Glomerular visceral epithelial cell (primary cell): ENCODE measurements around the gene FGFR3.
"Not testable (repeated sequence)": the region's sequence is repeated elsewhere in the genome, so short reads cannot be mapped to it uniquely, and the experiment has no call there.

ENCODE experiments used
- DNase-seq: peaks from one replicate; pipeline ENCODE4 v3.0.0-alpha.2; 2016; ENCODE audit errors: extremely low spot score

The FGFR3 gene

DNA sequence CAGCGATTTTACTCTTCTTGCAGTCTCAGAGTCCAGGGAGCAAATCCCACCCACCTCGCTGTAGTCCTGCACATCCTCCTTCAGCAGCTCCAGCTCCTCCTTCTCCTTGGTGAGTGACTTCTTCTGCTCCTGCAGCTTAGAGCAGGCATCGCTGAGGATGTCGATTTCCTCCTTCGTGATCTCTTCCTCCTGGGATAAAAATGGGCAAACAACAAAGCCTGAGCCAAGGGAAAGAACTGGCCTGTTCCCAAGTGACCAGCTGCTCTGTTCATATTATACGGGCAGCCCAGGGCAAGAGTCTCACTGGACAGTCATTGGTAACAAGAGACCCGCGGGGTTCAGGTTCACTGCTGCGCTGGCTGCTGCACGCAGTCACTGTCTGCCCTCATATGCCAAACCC is 26.2 kb downstream of the FGFR3 start:
- no peak for DNase-seq

DNA sequence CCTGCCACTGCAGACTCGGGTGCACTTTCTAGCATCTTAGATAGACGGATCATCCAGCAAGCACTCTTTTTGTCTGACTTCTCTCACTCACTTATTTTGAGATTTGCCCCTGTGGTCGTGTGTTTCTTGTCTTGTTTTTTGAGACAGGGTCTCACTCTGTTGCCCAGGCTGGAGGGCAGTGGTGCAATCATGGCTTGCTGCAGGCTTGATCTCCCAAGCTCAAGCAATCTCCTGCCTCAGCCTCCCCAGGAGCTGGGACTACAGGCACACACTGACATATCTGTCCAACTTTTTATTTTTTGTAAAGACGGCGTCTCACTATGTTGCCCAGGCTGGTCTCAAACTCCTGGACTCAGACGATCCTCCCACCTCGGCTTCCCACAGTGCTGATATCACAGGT is 26.7 kb downstream of the FGFR3 start:
- DNase-seq = no peak

DNA sequence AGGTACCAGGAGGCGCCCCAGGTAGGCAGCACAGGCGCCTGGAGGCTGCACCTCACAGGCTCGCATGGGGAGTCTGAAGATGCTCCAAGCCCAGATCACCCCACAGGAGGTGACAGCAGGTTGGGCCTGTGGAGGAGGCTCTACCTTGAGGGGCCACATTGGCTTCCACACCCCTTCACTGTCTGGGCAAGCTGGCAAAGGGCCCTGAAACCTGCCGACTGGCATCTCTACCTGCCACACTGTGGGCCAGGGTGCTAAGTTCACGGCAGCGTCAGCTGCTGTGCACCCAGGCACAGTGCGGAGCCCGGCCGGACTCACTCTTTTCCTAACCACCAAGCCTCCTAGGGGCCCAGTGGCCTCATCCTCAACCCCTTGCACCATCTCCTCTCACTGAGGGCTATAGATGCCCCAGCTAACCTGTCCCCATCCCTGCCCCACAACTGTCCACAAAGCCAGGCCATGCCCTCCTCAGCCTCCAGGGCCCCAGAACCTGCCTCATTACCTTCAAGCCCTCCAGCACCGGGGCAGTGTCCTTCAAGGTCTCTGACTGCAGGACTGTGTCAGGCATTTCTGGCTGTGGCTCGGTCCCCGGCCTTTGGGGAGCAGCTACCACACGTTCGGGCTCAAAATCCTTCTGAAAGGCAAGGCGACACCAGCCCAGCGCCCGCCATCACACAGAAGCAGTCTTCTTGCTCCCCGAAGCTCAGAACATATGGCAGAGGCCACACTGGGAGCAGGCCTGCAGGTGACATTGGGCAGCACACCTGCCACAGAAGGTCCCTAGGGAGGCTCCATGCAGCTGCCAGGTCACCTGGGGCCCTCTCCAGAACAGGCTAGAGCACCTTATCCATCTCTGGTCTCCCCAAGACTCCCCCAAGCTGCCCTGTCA is 28.8 kb downstream of the FGFR3 start:
- DNase-seq = no peak

DNA sequence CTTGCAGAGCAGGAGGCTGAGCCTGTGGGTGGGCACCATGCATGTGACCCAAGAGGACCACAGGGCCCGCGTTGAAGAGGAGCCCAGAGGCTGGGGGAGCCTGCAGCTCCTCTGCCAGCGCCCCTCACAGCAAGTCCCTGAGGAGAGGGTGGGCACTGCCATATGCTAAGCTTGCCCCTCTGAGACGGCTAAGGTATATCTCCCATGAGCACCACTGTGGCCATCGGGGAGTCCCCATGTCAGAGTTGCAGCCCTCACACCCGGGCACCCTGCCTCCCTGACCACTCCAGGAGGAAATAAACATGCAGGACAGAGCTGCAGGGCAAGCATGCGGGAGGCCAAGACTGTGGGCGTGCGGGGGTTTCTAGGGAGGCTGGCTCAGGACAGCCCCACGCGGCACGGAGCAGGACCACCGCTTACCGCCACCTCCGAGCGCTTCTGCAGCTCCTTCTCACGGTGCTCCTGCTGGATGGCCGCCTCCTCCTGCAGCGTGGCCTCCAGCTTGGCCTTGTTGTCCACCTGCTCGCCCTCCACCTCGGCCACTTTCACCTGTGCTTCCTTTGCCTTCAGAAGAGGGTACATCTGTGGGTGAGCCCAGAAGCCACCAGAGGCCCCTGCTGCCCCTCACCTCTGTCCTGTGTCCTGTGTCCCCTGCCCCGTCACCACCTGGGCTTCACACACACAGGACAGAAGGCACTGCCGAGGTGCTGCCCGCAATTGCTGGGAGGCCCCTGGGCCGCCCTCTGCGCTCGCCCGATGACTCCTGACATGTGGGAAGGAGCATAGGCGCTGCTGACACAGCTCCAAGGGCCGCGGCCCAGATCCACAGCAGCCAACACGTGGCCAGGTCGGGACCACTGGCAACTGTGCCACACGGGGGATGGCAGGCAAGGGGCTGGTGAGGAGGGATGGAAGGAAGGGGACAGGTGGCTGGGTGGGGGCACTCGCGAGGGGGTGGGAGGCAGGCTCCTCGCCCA is 29.8 kb downstream of the FGFR3 start:
- DNase-seq = no peak

DNA sequence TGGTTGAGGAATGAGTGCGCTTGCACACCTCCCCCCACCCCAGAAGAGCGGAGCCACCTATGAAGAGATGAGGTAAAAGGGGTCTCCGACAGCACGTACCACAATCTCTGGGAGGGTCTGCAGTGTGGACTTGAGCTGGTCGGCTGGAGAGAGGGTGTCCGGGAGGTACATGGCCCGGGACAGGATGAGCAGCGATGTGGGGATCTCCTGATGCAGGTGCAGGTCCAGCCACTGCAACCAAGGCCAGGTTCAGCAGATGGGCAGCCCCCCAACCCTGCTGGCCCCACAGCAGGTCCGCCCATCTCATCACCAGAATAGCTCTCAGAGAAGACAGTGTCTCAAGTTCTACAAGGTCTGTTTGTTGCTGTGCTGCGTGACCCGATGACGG is 30.4 kb downstream of the FGFR3 start:
- DNase-seq = no peak

DNA sequence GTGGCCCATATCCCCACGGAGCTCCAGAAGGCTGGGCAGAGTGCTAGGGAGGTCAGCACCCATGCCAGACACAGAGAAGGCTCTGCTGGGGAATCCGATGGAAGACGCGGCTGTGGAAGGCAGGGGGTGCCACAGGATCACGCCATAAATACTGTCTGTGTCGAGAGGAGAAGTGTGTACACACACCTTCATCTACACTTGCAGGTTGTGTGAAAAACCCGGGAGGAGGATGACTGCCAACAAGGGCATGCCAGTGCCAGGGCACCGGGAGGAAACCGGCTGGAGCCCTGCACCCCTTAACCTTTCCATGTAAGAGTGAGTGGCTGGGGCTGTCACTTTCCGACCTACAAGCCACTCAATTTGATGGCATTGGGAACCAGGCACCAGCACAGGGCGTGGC is 31.7 kb downstream of the FGFR3 start:
- no peak for DNase-seq

DNA sequence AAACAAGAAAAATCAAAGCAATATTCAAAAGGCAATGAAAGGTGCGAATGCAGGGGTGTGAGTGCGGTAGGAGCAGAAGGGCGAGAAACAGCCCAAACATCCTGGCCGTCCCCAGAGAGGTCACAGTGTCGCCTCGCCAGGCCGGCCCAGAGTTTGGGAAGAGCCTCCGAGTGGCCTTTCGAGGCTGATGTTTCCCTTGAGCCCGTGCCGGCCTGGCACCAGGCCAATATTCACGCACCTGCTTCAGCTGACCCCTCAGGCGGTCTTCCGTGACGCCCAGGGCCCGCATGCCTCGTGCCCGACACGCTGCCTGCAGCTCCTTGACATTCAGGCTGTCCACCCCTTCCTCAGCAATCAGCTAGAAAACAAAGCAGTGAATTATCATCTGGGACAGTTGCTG is 32.2 kb downstream of the FGFR3 start:
- no peak for DNase-seq

DNA sequence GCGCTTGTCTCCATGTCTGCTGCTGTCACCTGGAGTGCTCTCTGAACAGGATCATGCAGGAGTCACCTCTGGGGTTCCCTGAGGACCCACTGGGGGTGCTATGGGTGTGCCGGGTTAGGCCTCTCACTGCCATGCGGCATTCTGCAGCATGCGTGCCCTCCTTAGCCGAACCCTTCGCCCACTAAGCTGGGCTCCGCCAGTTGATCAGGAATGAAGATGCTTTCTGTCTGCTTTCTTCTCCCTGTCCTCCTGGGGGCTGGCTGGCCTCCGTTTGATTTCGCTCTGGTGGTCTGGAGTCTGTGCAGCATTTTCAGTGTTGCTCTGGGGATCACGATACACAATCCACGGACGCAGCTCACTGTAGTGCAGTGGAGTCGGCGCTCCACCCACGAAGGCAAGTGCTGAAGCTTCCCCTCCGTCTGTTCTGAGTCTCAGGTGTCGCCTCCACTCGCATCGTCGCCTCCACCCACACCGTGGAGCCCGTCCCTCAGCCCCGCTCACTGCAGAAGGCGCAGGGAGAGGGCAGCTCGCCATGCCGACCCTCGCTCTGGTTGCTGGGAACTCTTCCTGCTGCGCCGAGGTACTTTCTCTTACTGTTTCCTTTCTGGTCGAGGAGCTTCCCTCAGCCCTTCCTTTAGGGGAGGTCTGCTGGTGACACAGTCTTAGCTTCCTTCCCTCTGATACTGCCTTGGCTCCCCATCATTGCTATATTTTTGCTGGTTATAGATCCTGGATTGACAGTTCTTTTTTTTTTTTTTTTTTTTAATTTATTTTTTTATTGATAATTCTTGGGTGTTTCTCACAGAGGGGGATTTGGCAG is 33.6 kb downstream of the FGFR3 start:
- DNase-seq = no peak

DNA sequence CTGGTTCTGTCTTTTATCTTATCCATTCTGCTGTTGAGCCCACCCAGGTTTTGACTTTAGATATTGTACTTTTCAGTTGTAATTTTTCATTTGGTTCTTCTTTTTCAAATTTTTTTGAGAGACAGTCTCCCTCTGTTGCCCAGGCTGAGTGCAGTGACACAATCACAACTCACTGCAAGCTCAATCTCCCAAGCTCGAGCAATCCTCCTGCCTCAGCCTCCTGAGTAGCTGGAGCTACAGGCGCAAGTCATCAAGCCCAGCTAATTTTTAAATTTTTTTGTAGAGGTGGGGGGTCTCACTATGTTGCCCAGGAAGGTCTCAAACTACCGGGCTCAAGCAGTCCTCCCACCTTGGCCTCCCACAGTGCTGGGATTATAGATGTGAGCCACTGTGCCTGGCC is 37.1 kb downstream of the FGFR3 start:
- no peak for DNase-seq

DNA sequence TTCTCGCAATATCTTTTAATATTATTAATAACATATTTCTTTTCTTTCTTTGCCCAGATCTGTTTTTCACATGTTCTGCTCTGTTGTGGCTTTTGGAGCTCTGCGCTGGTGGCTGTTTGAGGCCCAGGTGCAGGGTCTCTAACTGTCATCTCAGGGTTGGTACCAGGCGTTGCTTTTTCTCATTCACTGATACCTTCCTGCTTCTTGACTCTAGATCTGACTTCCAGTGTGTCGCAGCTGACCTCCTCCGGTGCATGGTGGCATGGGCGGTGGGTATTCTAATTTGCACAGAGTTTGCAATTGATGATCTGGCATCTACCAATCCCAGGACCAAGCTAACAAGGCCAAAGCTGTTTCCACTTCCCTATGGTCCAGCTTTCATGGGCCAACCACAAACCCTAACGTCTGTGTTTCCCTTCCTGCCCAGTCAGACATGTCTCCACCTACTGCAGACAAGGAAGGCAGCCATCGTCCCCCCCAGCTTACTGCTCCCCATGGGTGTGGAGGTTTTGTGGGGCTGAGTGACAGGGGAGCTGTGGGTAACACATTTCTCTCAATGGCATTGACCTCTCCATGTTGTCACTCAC is 37.6 kb downstream of the FGFR3 start:
- no peak for DNase-seq

DNA sequence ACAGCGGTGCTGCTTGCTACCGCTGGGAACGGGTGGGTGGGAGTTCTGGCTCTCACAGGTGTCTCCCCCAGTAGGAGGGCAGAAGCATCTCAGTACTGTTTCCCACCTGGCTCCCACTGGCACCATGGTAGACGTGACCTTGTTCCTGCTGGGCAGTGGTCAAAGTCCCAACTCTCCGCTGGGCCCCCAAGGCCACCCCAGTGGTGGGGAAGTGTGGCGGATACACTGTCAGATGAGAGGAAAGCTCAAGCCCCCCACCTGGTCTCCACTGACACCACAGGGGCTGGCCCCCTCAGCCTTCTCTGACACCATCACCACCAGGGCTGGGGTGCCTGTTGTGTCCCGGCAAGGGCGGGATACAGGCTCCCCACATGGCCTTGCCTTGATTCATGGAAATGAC is 38.2 kb downstream of the FGFR3 start:
- DNase-seq = no peak

DNA sequence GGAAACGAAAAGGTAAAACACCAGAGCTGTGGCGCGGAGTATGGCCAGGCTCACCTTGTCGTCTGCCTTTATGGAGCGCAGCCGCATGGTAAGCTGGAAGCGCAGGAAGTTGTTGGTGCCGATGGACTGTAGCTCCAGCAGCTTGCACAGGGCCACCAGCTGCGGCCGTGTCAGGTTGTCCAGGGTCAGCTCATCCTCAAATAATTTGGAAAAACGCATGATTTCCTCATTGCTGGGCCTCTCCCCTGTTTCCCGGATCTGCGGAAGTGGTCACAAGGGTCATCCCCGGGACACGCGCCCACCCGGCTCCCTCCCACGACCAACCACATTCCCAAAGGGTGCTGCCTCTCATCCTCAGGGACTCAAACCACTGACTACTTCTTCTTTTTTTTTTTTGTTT is 39.6 kb downstream of the FGFR3 start:
- no peak for DNase-seq

DNA sequence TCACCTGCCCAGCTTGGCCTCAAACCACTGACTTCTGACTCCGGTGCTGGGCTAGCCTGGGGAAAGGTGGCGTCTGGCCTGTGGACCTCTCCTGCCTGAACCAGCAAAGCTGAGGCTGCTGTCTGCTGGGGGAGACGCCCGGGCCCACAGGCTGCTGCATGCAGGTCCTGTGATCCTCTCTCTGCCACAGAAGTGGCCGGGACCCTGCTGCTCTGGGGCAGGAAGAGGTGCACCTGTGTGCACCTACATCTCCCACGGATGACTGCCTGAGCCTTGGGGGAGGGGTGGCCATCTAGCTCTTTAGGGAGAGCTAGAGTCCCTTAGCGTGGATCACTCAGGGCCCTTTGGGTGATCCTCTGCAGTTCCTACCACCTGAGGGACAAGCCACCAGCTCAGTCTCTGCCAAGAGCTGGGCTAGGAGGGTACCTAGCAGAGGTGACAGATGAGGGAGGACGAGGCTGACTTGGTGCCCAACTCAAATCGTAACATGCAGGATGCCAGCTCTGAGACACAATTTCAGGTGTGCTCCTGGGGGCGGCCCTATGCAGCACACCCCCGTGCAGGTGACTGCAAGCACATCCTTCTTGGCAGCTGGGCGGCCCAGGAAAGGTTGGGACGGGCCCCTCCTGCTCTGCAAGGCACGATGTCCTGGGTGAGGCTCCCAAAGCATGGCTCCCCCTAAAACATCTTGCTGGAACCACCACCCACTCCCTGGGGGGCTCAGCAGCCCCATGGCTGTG is 40.4 kb downstream of the FGFR3 start:
- no peak for DNase-seq

DNA sequence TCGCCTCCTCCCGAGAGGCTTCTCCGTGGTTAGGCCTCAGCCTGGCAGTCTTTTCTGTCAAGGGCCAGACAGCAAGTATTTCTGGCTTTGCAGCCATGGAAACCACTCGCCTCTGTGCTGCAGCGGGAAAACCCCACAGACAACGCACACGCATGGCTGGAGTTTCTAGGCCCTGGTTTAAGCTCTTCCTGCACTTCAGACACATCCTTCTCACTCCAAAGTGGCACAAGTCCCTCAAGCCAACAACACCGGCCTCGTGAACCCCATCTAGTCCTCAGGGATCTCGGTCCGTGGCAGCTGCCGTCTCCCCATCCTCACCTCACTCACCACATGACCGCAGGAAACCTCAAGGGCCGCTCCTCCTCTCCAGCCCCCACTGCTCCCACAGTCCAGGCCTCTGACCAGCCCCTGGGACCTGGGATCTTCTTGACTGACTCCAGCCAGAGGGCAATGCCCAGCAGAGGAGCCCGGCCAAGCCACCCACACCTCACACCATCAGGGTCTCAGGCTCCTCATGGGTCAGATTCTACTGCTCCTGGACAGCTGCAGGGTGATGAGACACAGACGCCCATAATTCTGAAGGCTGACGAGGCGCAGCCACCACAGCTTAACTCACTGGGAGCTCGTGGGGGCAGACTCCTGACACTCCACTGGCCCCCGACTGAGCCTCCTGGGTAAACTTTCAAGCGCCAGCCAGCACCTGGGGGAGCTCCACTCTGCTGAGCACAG is 41.1 kb downstream of the FGFR3 start:
- DNase-seq = peak; percentile 82

DNA sequence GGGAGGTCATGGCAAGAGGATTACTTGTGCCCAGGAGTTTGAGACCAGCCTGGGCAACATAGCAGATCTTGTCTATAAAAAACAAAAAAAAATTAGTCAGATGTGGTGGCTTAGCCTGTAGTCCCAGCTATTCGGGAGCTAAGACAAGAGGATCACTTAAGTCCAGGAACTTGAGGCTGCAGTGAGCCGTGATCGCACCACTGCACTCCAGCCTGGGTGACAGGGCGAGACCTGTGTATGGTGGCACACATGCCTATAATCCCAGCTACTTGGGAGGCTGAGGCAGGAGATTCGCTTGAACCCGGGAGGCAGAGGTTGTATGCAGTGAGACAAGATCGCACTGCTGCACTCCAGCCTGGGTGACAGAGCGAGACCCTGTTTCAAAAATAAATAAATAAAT is 42.7 kb downstream of the FGFR3 start:
- not testable (repeated sequence) for DNase-seq

DNA sequence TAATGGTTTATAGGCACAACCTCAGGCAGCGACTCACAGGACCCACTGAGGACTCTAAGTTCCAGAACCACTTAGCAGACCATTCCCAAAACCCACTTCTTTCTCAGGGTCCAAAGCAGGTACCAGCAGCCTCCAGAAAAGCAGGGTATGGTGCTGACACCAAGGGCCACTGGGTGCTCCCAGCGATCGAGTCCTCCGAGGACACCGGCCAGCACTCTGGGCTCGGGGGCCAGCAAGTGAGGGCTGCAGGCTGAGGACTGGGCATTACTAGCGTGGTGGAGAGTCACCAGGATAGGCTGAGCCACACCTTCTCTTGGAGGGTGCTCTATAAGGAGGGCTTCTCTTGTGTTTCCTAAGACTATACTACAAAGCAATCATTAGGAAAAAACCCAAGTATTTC is 43.6 kb downstream of the FGFR3 start:
- DNase-seq = no peak

DNA sequence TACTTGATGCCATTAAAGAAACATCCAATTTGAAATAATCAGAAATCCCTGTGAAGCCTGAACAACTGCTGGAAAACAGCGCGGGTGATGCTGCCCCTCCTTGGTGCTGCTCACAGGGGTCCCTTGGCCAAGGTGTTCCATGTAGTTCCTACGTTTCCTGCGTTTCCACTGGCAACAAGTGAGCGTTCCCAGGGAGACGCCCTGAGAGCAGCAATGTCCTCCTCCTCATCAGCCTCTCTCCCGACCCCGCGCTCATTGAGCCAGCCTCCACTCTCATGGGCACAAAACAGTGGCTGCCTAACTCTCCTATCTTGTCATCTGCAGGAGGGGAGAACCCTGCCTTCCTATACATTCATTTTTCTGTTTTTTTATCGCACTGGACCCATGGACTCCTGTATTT is 44.0 kb downstream of the FGFR3 start:
- no peak for DNase-seq

DNA sequence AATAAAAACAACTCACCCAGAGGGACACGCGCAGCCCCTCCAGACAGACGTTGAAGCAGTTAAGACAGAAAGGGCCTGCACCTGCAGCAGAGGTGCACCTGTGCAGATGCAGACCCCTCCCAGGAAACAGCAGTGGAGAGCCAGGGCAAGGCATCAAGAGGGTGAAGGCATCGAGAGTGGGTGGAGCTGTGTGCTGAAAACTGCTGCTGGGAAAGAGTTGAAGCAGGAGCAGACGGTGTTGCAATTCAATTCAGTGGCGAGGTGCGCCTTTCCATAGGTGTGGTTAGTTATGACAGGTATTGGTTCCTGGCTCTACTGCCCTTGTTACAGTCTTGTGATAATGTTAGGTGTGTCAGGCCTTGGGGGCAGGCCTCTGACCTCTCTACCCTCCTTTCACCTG is 46.2 kb downstream of the FGFR3 start:
- DNase-seq = no peak

DNA sequence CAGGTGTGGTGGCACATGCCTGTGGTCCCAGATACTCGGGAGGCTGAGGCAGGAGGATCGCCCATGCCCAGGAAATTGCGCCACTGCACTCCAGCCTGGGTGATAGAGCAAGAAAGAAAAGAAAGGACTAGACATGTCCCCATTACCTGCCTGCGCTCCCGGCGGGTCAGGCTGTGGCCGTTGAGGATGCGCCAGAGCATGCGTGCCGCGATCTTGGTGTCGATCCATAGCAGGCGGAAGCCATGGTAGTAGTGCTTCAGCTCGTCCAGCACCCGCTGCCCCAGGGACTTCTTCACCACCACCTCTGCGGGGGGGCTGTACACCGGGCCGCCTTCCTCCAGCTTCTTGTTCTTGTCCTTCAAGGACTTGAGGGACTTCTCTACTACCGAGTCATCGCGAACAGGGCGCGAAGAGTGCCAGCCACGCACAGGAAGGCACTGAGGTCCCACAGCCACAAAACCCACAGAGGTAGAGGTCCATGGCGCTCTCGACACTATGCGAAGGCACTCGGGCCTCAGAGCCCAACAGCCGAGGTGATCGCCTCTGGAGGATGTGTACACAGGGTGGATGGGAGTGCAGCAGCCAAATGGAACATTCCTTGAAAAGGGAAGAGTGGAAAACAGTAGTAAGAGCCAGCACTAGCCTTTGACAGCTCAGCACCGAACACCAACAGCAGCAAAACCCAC is 48.3 kb downstream of the FGFR3 start:
- no peak for DNase-seq

DNA sequence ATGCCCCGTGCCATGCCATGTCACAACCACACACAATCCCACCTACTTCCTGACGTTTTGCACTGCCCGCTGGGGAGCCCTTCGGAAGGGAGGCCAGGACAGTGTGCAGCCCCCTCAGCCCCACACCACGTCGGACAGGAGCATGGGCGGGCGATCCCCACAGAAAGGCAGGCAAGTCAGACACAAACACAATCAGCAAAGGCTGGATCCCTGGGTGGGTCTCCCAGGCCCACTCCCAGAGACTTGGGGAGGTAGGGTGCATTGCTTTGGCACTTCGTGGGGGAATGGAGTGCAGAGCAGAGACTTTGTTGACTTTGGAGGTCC is 48.8 kb downstream of the FGFR3 start:
- no peak for DNase-seq
